RWPE1 (cell line): ENCODE data around the gene LITAFD.

Experiments
- CTCF ChIA-PET: fragments of 350-600 bp; sonication (Branson Sonifier 250); formaldehyde crosslinking; extraction: SDS; loops from one replicate; lab custom pipeline; 2021; lab: Yijun Ruan, JAX
- POLR2A ChIA-PET: fragments of 400-600 bp; formaldehyde crosslinking; extraction: SDS; loops from one replicate; lab custom pipeline; 2020; ENCODE audit warnings: antibody characterized with exemption; ENCODE audit not compliant: low non-redundant PET; lab: Yijun Ruan, JAX
- DNase-seq: peaks from one replicate; pipeline ENCODE4 v3.0.0; 2012; ENCODE audit warnings: low spot score
- H3K27ac ChIP-seq: fragments of 450-650 bp; 2 replicates; pipeline ENCODE4 v1.5.1; 2017
- TF ChIP-seq, protein P1 (sequence below): fragments of 450-650 bp; conservative IDR thresholded peaks from 2 replicates; pipeline ENCODE4 v1.5.1; 2017; ENCODE audit warnings: low read depth, mild to moderate bottlenecking

Gene LITAFD

DNA sequence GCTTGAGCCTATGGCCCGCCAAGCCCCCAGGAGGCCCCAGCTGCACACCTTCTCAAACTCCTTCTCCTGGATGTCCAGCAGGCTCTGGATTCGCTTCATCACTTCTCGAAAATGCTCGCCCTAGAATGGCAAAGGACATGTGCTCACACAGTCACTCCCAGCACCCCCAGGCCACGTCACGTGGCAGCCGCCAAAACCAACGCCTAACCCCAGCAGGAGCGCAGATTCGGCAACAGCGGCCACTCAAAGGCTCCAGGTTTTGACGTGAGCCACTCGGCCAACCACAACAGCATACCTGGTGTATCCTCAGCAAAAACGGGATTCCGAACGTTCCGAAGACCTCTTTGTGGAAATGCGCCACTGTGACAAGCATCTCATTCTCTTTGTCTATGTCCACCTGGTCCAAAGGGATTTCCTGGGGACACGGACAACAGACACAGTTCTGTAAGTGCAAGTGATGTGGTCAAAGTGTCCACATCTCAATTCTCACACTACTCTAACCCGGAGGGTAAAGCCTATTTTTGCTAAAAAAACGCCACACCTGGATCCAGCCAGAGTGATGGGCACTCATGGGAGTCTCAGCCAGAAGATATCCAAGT lies 12.7 kb downstream of the LITAFD start:
- H3K27ac ChIP-seq = no peak overlapping the region
- ChIA-PET POLR2A (no interaction called here), CTCF (interaction anchor here (1.4 kb wide), 1 partner anchor 14 kb away, joined by 5 read pairs; no protein-coding TSS in a partner anchor)
- DNase-seq = no peak
- TF ChIP-seq, protein P1, sequence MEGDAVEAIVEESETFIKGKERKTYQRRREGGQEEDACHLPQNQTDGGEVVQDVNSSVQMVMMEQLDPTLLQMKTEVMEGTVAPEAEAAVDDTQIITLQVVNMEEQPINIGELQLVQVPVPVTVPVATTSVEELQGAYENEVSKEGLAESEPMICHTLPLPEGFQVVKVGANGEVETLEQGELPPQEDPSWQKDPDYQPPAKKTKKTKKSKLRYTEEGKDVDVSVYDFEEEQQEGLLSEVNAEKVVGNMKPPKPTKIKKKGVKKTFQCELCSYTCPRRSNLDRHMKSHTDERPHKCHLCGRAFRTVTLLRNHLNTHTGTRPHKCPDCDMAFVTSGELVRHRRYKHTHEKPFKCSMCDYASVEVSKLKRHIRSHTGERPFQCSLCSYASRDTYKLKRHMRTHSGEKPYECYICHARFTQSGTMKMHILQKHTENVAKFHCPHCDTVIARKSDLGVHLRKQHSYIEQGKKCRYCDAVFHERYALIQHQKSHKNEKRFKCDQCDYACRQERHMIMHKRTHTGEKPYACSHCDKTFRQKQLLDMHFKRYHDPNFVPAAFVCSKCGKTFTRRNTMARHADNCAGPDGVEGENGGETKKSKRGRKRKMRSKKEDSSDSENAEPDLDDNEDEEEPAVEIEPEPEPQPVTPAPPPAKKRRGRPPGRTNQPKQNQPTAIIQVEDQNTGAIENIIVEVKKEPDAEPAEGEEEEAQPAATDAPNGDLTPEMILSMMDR = no peak

- CTCF ChIA-PET = interaction anchor here (0.6 to 1.9 kb wide), 2 partner anchors 13 to 19 kb away, joined by 5 to 6 read pairs; no protein-coding TSS in a partner anchor
- POLR2A ChIA-PET = no interaction called here
- DNase-seq = no peak
- TF ChIP-seq, protein P1 = no peak
- H3K27ac ChIP-seq = no peak overlapping the region
Measured at GRCh38 chr16:8898660-8899318, 16.6 kb downstream of the LITAFD start.

DNA sequence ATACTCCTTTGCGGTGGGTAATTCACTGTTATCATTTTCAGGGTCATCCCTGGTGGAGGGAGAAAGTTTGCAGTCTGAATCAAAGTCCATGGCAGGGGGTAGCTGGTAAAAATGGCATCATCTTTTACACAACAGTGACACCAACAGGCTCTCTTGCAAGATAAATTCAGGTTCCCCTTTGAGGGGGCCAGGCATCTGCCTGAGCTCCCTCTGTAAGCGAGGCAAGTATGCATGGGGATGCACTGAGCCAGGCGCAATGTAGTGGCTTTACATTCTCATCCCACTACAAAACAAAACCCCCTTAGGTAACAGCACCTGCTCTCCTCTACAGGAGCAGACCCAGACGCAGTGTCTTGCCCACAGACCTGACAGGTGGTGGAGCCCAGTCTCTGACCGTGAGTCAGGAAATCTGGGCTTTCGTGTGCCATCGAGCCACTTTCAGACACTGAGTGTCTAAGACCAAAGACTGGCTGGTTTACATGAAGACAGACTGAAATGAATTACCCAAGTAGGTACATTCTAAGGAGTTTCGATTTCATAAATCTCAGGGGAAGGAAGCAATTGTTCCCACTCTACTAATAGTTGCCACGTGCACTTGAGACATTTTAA lies 17.7 kb downstream of the LITAFD start:
- CTCF ChIA-PET = interaction anchor here (0.6 kb wide), 1 partner anchor 12 kb away, joined by 6 read pairs; no protein-coding TSS in a partner anchor
- H3K27ac ChIP-seq = no peak overlapping the region
- POLR2A ChIA-PET = no interaction called here
- DNase-seq = no peak
- TF ChIP-seq, protein P1 = no peak

DNA sequence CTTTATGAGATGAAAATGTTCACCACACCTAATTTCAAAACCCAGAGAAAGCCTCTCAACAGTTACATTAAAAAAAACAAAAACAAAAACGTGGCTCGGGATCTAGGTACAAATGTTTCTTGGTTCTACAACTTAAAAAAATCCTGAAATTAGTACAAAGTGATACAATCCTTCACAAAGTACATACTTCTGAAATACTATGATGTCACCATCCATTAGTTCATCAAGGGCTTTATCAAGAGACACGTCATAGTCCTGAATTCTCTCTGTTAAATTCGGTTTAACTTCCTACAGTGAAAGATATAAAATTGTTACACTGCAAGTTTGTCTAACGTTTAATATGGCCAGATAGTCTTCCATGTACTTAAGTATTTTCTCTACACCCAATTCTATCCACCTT lies 18.2 kb downstream of the LITAFD start:
- POLR2A ChIA-PET = no interaction called here
- CTCF ChIA-PET = interaction anchor here (0.7 to 0.9 kb wide), 2 partner anchors 11 to 54 kb away, joined by 3 to 5 read pairs; no protein-coding TSS in a partner anchor
- H3K27ac ChIP-seq = no peak overlapping the region
- no peak for DNase-seq
- TF ChIP-seq, protein P1 = no peak

- ChIA-PET POLR2A (no interaction called here), CTCF (interaction anchor here (0.6 to 1.1 kb wide), 8 partner anchors 10 to 1708 kb away, joined by 3 to 5 read pairs (median 4); no protein-coding TSS in a partner anchor)
- no peak overlapping the region for H3K27ac ChIP-seq
- TF ChIP-seq, protein P1 = no peak
- no peak for DNase-seq
Measured at GRCh38 chr16:8901320-8901861, 19.2 kb downstream of the LITAFD start.

DNA sequence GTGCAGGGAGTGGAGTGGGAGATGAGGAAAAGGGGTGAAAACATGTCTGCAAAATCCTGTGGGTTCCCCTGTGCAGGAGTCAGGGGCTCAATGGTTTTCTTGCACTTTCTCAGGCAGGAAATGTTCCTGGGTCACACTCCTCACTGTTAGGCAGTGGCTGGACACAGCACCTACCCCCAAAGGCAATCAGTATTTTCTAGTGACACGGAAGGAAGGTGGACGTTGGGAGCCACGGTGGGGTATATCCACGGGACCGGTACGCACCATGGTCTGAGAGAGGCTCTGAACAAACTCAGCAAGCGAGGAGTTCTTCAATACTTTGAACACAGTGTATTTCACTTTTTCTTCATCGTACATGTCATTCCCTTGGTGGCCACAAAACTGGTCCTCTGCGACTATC lies 20.9 kb downstream of the LITAFD start:
- CTCF ChIA-PET = interaction anchor here (0.6 kb wide), 1 partner anchor 29 kb away, joined by 4 read pairs; no protein-coding TSS in a partner anchor

More for the DNA sequence above, 20.9 kb downstream of the LITAFD start:
- POLR2A ChIA-PET = no interaction called here
- DNase-seq = no peak
- TF ChIP-seq, protein P1 = no peak
- no peak overlapping the region for H3K27ac ChIP-seq
